ENCODE data around the gene C1orf226. TPM values are rescaled to one million over a fixed set of nuclear protein-coding genes. Genes with fewer than 3 reads are reported as not detected.

Gene C1orf226
- total RNA-seq, 1 donor, result 0.86 TPM

GRCh38 chr1:162398999-162399580, 17.6 kb downstream of the C1orf226 start:
- no peak for DNase-seq (ENCODE audit: low read depth)
- no peak overlapping the region for H3K4me3 ChIP-seq (ENCODE audit: low read depth, low read length)
- no peak for TF ChIP-seq CTCF (IDR thresholded peaks at IDR 0.05; ENCODE audit: insufficient read depth, low read depth, low read length)

- no peak overlapping the region for H3K4me3 ChIP-seq (ENCODE audit: low read depth, low read length)
- no peak for DNase-seq (ENCODE audit: low read depth)
- no peak for TF ChIP-seq CTCF (IDR thresholded peaks at IDR 0.05; ENCODE audit: insufficient read depth, low read depth, low read length)
Measured at GRCh38 chr1:162400790-162401355, 19.3 kb downstream of the C1orf226 start.

- DNase-seq (ENCODE audit: low read depth), result peak; percentile 66
- no peak for TF ChIP-seq CTCF (IDR thresholded peaks at IDR 0.05; ENCODE audit: insufficient read depth, low read depth, low read length)
Measured at GRCh38 chr1:162404550-162405160, 23.1 kb downstream of the C1orf226 start.

GRCh38 chr1:162405800-162406199, 24.3 kb downstream of the C1orf226 start:
- no peak overlapping the region for H3K4me3 ChIP-seq (ENCODE audit: low read depth, low read length)
- no peak for TF ChIP-seq CTCF (IDR thresholded peaks at IDR 0.05; ENCODE audit: insufficient read depth, low read depth, low read length)
- peak; percentile 59 for DNase-seq (ENCODE audit: low read depth)

More at GRCh38 chr1:162404550-162405160, 23.1 kb downstream of the C1orf226 start:
- H3K4me3 ChIP-seq (ENCODE audit: low read depth, low read length), result no peak overlapping the region

- no peak for TF ChIP-seq CTCF (IDR thresholded peaks at IDR 0.05; ENCODE audit: insufficient read depth, low read depth, low read length)
- no peak overlapping the region for H3K4me3 ChIP-seq (ENCODE audit: low read depth, low read length)
- no peak for DNase-seq (ENCODE audit: low read depth)
Measured at GRCh38 chr1:162406811-162407210, 25.3 kb downstream of the C1orf226 start.

GRCh38 chr1:162407539-162407938, 26.0 kb downstream of the C1orf226 start:
- H3K4me3 ChIP-seq (ENCODE audit: low read depth, low read length), result no peak overlapping the region
- TF ChIP-seq CTCF (IDR thresholded peaks at IDR 0.05; ENCODE audit: insufficient read depth, low read depth, low read length), result no peak
- DNase-seq (ENCODE audit: low read depth), result no peak

Data from fibroblast of villous mesenchyme (primary cell).